ENCODE results near the gene CLDN12. TPM values are rescaled to one million over a fixed set of nuclear protein-coding genes. Genes with fewer than 3 reads are reported as not detected.
"Not testable (repeated sequence)": the region's sequence is repeated elsewhere in the genome, so short reads cannot be mapped to it uniquely, and the experiment has no call there.

Gene CLDN12
- total and polyA plus RNA-seq, 3 donors from 2014 or later = 31.8 to 40.5 (median 33.9) TPM

DNA sequence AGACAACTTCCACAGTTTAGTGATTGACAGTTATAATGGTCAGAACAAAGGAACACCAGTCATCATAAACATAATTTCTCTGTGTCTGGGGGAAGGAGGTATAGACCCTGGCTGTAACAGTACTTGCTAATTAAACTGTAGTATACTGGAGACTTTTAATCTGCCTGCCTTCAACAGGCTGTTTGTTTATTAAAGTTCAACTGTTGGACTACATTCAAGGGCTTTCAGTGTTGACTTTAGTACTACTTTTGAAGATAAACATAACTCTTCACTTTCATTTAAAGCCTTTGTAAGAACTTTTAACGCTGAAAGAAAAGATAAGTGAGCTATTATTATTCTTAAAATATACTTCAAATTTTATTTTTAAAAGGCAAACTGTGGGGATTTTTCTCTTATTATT is 50.7 kb downstream of the CLDN12 start:
- no peak for DNase-seq
- no peak overlapping the region for H3K4me3 ChIP-seq
- 17 to 32% methylated on average over 1 of the region's 1 CpG for WGBS, 2 donors
- peaks cover 4% of the 10 kb centered on the region for H3K4me1 ChIP-seq
- TF ChIP-seq, protein P1, sequence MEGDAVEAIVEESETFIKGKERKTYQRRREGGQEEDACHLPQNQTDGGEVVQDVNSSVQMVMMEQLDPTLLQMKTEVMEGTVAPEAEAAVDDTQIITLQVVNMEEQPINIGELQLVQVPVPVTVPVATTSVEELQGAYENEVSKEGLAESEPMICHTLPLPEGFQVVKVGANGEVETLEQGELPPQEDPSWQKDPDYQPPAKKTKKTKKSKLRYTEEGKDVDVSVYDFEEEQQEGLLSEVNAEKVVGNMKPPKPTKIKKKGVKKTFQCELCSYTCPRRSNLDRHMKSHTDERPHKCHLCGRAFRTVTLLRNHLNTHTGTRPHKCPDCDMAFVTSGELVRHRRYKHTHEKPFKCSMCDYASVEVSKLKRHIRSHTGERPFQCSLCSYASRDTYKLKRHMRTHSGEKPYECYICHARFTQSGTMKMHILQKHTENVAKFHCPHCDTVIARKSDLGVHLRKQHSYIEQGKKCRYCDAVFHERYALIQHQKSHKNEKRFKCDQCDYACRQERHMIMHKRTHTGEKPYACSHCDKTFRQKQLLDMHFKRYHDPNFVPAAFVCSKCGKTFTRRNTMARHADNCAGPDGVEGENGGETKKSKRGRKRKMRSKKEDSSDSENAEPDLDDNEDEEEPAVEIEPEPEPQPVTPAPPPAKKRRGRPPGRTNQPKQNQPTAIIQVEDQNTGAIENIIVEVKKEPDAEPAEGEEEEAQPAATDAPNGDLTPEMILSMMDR (IDR thresholded peaks at IDR 0.05) = no peak
- no peak for TF ChIP-seq POLR2A (IDR thresholded peaks at IDR 0.05)
- H3K27ac ChIP-seq = no peak overlapping the region
- intact Hi-C loops (cut with DNase I; ENCODE audit: low total_unique reads) = no loop called here
- H3K9me3 ChIP-seq = no peaks in the 10 kb centered on the region
- no peaks in the 10 kb centered on the region for H3K27me3 ChIP-seq
- no peaks in the 10 kb centered on the region for H3K36me3 ChIP-seq (ENCODE audit: low read depth, missing control alignments)

- no peaks in the 10 kb centered on the region for H3K27me3 ChIP-seq
- no peaks in the 10 kb centered on the region for H3K9me3 ChIP-seq
- peaks cover 4% of the 10 kb centered on the region for H3K4me1 ChIP-seq
- DNase-seq = no peak
- no peak for TF ChIP-seq POLR2A (IDR thresholded peaks at IDR 0.05)
- TF ChIP-seq, protein P1 (IDR thresholded peaks at IDR 0.05) = peak; percentile 42 to 56 (median 51)
- WGBS, 2 donors = 27 to 30% methylated on average over 6 of the region's 6 CpGs
- no peak overlapping the region for H3K27ac ChIP-seq
- intact Hi-C loops (cut with DNase I; ENCODE audit: low total_unique reads) = no loop called here
- no peaks in the 10 kb centered on the region for H3K36me3 ChIP-seq (ENCODE audit: low read depth, missing control alignments)
- no peak overlapping the region for H3K4me3 ChIP-seq
Observed at GRCh38 chr7:90455163-90456030, 52.1 kb downstream of the CLDN12 start.

- Histone ChIP-seq H3K4me1 (peaks cover 4% of the 10 kb centered on the region), H3K9me3 (no peaks in the 10 kb centered on the region), H3K36me3 (ENCODE audit: low read depth, missing control alignments) (no peaks in the 10 kb centered on the region), H3K27ac (no peak overlapping the region), H3K4me3 (no peak overlapping the region), H3K27me3 (no peaks in the 10 kb centered on the region)
- WGBS, 2 donors = 66 to 68% methylated on average over 2 of the region's 2 CpGs
- TF ChIP-seq, protein P1 (IDR thresholded peaks at IDR 0.05) = no peak
- no peak for TF ChIP-seq POLR2A (IDR thresholded peaks at IDR 0.05)
- intact Hi-C loops (cut with DNase I; ENCODE audit: low total_unique reads) = no loop called here
- DNase-seq = no peak
Observed at GRCh38 chr7:90458104-90458503, 54.8 kb downstream of the CLDN12 start.

DNA sequence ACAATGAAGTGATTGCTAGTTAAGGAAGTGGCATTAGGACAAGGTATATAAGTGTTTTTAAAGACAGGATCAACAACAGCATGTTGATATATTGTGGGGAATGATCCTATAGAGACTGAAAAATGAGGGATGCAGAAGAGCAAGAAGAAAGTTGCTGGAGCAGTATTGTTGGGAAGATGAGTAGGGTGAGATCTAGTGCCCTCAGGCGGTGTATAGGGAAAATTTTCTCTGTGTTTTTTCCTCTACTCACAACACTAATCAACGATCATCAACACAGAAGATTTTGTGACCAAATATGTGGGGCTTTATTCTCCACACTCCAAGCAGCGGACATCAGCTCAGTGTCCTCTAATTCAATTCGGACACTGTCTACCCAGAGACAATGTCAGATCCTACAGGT is 56.6 kb downstream of the CLDN12 start:
- Histone ChIP-seq H3K27ac (no peak overlapping the region), H3K27me3 (no peaks in the 10 kb centered on the region), H3K4me3 (no peak overlapping the region), H3K4me1 (peaks cover 4% of the 10 kb centered on the region), H3K36me3 (ENCODE audit: low read depth, missing control alignments) (no peaks in the 10 kb centered on the region), H3K9me3 (no peaks in the 10 kb centered on the region)
- WGBS, 2 donors = 80 to 91% methylated on average over 4 of the region's 4 CpGs
- TF ChIP-seq, protein P1 (IDR thresholded peaks at IDR 0.05) = no peak
- no peak for TF ChIP-seq POLR2A (IDR thresholded peaks at IDR 0.05)
- DNase-seq = no peak
- intact Hi-C loops (cut with DNase I; ENCODE audit: low total_unique reads) = no loop called here

DNA sequence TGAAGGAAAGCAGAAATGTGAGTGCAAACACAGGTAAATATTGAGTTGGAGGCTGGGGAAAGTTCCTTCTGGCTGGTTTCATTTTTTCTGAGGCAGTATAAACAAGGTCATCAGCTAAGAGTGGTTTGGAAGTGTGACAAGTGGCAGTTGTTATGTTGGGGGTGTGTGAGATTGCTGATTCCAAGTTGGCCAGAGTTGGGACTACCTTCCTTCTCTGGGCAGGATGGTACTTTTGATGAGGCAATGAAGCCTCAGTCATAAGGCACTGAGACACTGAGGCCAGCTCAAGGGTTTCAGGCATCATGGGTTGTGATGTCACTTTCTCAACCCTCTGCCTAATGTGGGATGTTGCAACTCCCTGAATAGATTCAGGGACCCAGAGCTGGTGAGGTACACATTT is 58.0 kb downstream of the CLDN12 start:
- no peak overlapping the region for H3K4me3 ChIP-seq
- H3K9me3 ChIP-seq = no peaks in the 10 kb centered on the region
- TF ChIP-seq, protein P1 (IDR thresholded peaks at IDR 0.05) = no peak
- no peak for TF ChIP-seq POLR2A (IDR thresholded peaks at IDR 0.05)
- no peak for DNase-seq
- H3K4me1 ChIP-seq = no peaks in the 10 kb centered on the region
- H3K27ac ChIP-seq = no peak overlapping the region
- H3K36me3 ChIP-seq (ENCODE audit: low read depth, missing control alignments) = no peaks in the 10 kb centered on the region
- intact Hi-C loops (cut with DNase I; ENCODE audit: low total_unique reads) = no loop called here
- H3K27me3 ChIP-seq = no peaks in the 10 kb centered on the region

- 41 to 46% methylated on average over 4 of the region's 4 CpGs for WGBS, 2 donors
- H3K36me3 ChIP-seq (ENCODE audit: low read depth, missing control alignments); intact Hi-C loops (cut with DNase I; ENCODE audit: low total_unique reads); H3K9me3 ChIP-seq; H3K27ac ChIP-seq; H3K4me1 ChIP-seq; H3K27me3 ChIP-seq; DNase-seq: not testable (repeated sequence)
- H3K4me3 ChIP-seq = peak overlapping the region in 1 of 2 donors; percentile 29
Observed at GRCh38 chr7:90463151-90463628, 59.9 kb downstream of the CLDN12 start.
